Sigmoid colon (tissue), 3 donors: ENCODE results near the gene C19orf25.

ENCODE experiments used
- POLR2A ChIP-seq, 2 donors: fragments of 450-650 bp; IDR thresholded peaks; one replicate each; pipeline ENCODE4 v1.6.1; 2016; ENCODE audit warnings: antibody characterized with exemption in 2 of 2, mild to moderate bottlenecking in 2 of 2, moderate library complexity in 2 of 2
- TF ChIP-seq, protein P1 (sequence below), 4 experiments: fragments of 450-650 bp in 3 of 4; fragments of 200-600 bp in 1 of 4; IDR thresholded peaks; one replicate each; pipeline ENCODE4 v1.5.1; 2016 to 2019; ENCODE audit warnings: antibody characterized with exemption in 4 of 4, mild to moderate bottlenecking in 3 of 4, moderate library complexity in 2 of 4

DNA sequence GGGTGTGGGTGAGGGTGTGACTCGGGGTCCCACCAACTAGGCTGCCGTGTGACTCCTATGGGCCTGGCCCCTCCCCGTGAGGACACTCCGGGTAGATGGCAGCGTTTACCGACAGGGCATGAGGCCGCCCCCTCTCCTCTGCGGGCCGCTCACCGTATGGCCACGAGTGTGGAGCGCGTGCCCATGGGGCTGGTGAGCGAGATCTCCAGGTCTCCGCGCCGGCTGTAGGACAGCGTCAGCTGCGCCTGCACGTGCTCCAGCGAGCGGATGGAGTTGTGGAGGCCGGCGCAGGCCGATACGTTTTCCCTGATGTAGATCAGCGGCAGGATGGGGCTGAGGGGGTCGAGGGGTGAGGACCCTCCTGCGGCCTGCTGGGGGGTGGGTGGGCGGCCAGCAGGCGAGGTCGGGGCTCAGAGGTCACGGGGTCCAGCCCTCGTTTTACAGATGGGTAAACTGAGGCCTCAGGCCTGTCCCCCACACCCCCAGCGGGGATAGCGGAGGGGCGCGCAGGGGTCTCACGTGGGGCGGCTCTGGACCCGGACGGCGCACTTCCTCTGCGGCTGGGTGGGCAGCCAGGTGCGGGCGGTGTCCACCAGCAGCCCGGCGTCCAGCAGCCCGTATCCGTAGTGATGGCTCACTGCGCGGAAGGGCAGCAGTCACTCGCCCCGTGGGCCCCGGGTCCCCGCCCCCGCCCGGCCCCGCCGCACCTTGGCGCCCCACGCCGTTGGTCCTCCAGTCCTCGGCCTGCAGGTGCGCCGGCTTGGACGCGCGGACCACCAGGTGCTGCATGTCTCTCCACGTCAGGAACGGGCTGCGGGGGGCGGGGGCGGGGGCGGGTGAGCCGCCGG lies 4.3 kb upstream of the C19orf25 start:
- TF ChIP-seq, protein P1, sequence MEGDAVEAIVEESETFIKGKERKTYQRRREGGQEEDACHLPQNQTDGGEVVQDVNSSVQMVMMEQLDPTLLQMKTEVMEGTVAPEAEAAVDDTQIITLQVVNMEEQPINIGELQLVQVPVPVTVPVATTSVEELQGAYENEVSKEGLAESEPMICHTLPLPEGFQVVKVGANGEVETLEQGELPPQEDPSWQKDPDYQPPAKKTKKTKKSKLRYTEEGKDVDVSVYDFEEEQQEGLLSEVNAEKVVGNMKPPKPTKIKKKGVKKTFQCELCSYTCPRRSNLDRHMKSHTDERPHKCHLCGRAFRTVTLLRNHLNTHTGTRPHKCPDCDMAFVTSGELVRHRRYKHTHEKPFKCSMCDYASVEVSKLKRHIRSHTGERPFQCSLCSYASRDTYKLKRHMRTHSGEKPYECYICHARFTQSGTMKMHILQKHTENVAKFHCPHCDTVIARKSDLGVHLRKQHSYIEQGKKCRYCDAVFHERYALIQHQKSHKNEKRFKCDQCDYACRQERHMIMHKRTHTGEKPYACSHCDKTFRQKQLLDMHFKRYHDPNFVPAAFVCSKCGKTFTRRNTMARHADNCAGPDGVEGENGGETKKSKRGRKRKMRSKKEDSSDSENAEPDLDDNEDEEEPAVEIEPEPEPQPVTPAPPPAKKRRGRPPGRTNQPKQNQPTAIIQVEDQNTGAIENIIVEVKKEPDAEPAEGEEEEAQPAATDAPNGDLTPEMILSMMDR (IDR thresholded peaks at IDR 0.05), result no peak
- no peak for TF ChIP-seq POLR2A (IDR thresholded peaks at IDR 0.05)
